Activated naive CD4-positive, alpha-beta T cell treated with Interleukin-2 at 50 U/mL for 16 hours (primary cell): ENCODE measurements around the gene SEMA7A.

ENCODE experiments used
- DNase-seq: peaks from one replicate; pipeline ENCODE4 v3.0.0-alpha.2; 2020

Gene SEMA7A

GRCh38 chr15:74384881-74385643 is 48.7 kb downstream of the SEMA7A start:
- DNase-seq: peak; percentile 49

GRCh38 chr15:74384566-74384880 is 49.2 kb downstream of the SEMA7A start:
- DNase-seq: no peak

GRCh38 chr15:74383695-74384565 is 49.8 kb downstream of the SEMA7A start:
- peak; percentile 62 for DNase-seq

- DNase-seq: no peak
These were observed 50.5 kb downstream of the SEMA7A start for GRCh38 chr15:74383286-74383685.

- peak; percentile 76 for DNase-seq
These were observed 51.5 kb downstream of the SEMA7A start for GRCh38 chr15:74382004-74382816.

GRCh38 chr15:74381481-74381880 is 52.3 kb downstream of the SEMA7A start:
- DNase-seq: no peak

- DNase-seq: no peak
These were observed 52.6 kb downstream of the SEMA7A start for GRCh38 chr15:74381190-74381453.

- no peak for DNase-seq
These were observed 53.2 kb downstream of the SEMA7A start for GRCh38 chr15:74380361-74381189.

- peak; percentile 69 for DNase-seq
These were observed 54.9 kb downstream of the SEMA7A start for GRCh38 chr15:74378848-74379247.

GRCh38 chr15:74377831-74378766 is 55.7 kb downstream of the SEMA7A start:
- DNase-seq: no peak

GRCh38 chr15:74376825-74377581 is 56.8 kb downstream of the SEMA7A start:
- DNase-seq: no peak

- DNase-seq: no peak
These were observed 57.5 kb downstream of the SEMA7A start for GRCh38 chr15:74376226-74376625.

GRCh38 chr15:74375303-74375693 is 58.5 kb downstream of the SEMA7A start:
- DNase-seq: peak; percentile 88

GRCh38 chr15:74374648-74375302 is 59.0 kb downstream of the SEMA7A start:
- DNase-seq: no peak

- peak; percentile 96 for DNase-seq
These were observed 59.8 kb downstream of the SEMA7A start for GRCh38 chr15:74373731-74374647.

GRCh38 chr15:74373056-74373650 is 60.6 kb downstream of the SEMA7A start:
- DNase-seq: no peak

GRCh38 chr15:74370471-74370870 is 63.3 kb downstream of the SEMA7A start:
- no peak for DNase-seq

- DNase-seq: no peak
These were observed 64.0 kb downstream of the SEMA7A start for GRCh38 chr15:74369756-74370155.
